ENCODE measurements around the gene C6orf141. TPM values are rescaled to one million over a fixed set of nuclear protein-coding genes. Genes with fewer than 3 reads are reported as not detected.

The C6orf141 gene
- total RNA-seq, 1 experiment from 2014 or later, result 40.1 TPM

DNA sequence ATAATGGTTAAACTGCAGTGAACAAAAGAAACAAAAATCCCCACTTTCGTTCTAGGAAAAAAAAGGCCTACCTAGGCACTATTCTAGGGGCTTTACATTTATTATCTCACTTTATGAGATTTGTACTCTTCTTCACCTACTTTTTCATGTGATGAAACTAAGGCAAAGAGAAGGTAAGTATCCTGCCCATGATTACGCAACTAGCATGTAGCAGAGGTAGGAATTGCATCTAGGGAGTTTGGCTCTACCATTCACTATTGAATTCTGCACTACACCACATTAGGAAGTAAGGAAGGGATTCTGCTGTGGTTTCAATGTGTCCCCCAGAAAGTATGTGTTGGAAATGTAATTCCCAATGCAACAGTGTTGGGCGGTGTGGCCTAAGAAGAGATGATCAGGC is 11.4 kb upstream of the C6orf141 start:
- H3K23ac ChIP-seq (ENCODE audit: insufficient read length, low read depth, low read length), result no peak overlapping the region
- no peak overlapping the region for H3K4ac ChIP-seq (ENCODE audit: low read depth, low read length)
- H3K79me1 ChIP-seq (ENCODE audit: insufficient read depth, low read depth, low read length, poor library complexity, severe bottlenecking), result no peaks in the 10 kb centered on the region
- TF ChIP-seq, protein P1, sequence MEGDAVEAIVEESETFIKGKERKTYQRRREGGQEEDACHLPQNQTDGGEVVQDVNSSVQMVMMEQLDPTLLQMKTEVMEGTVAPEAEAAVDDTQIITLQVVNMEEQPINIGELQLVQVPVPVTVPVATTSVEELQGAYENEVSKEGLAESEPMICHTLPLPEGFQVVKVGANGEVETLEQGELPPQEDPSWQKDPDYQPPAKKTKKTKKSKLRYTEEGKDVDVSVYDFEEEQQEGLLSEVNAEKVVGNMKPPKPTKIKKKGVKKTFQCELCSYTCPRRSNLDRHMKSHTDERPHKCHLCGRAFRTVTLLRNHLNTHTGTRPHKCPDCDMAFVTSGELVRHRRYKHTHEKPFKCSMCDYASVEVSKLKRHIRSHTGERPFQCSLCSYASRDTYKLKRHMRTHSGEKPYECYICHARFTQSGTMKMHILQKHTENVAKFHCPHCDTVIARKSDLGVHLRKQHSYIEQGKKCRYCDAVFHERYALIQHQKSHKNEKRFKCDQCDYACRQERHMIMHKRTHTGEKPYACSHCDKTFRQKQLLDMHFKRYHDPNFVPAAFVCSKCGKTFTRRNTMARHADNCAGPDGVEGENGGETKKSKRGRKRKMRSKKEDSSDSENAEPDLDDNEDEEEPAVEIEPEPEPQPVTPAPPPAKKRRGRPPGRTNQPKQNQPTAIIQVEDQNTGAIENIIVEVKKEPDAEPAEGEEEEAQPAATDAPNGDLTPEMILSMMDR (conservative IDR thresholded peaks at IDR 0.05), result no peak
- no peak overlapping the region for H2BK20ac ChIP-seq (ENCODE audit: low read depth, low read length, poor library complexity, severe bottlenecking)
- no peak overlapping the region for H2BK12ac ChIP-seq (ENCODE audit: insufficient read length, low read depth, low read length)
- H4K20me1 ChIP-seq (ENCODE audit: control insufficient read depth, insufficient read depth, insufficient read length), result no peaks in the 10 kb centered on the region
- Mint-ChIP-seq H3K27ac (no peak overlapping the region), H3K36me3 (ENCODE audit: insufficient read depth in 1 of 3, low read depth in 3 of 3) (no peaks in the 10 kb centered on the region), H3K9me3 (0 out of 5 replicates have a peak, but pooled peaks cover 0 to 5% of the 10 kb centered on the region in 2 experiments), H3K4me3 (no peak overlapping the region), H3K27me3 (ENCODE audit: low read depth) (no peaks in the 10 kb centered on the region), H3K4me1 (peaks cover 7% of the 10 kb centered on the region in 2 experiments)
- H3K4me2 ChIP-seq (ENCODE audit: insufficient read depth, insufficient read length, low read length), result no peak overlapping the region
- H2AK5ac ChIP-seq (ENCODE audit: insufficient read length, low read length), result no peak overlapping the region
- WGBS (ENCODE audit: extremely low coverage, insufficient read length, low lambda C conversion rate), result no CpG with 5 or more reads among the region's 3 CpGs
- H2BK120ac ChIP-seq (ENCODE audit: low read depth, low read length, poor library complexity, severe bottlenecking), result no peak overlapping the region
- no peak for DNase-seq
- no peak overlapping the region for H4K91ac ChIP-seq (ENCODE audit: insufficient read length, low read depth, low read length)
- no peaks in the 10 kb centered on the region for H3K23me2 ChIP-seq (ENCODE audit: insufficient read length, low read depth, low read length, poor library complexity, severe bottlenecking)
- H4K8ac ChIP-seq (replicated peaks; ENCODE audit: insufficient read length, low read depth, low read length), result no peak overlapping the region
- no peaks in the 10 kb centered on the region for H3K27me3 ChIP-seq (ENCODE audit: insufficient read depth, low read length)
- no peak overlapping the region for H2BK5ac ChIP-seq (ENCODE audit: insufficient read length, low read length)
- H2AFZ ChIP-seq (ENCODE audit: low read length), result no peak overlapping the region
- H3K79me2 ChIP-seq (ENCODE audit: insufficient read depth, low read length), result no peaks in the 10 kb centered on the region
- H3K4me1 ChIP-seq (ENCODE audit: insufficient read depth, low read length), result no peaks in the 10 kb centered on the region
- H3K56ac ChIP-seq (ENCODE audit: insufficient read length, low read depth, low read length), result no peak overlapping the region
- H3K9ac ChIP-seq (ENCODE audit: extremely low read depth, insufficient read length, low read length), result no peak overlapping the region
- no peaks in the 10 kb centered on the region for H3K9me3 ChIP-seq (ENCODE audit: control insufficient read depth, low read depth, low read length)
- H3K27ac ChIP-seq (ENCODE audit: insufficient read length, low read depth, low read length), result no peak overlapping the region
- no peak overlapping the region for H3K14ac ChIP-seq (ENCODE audit: insufficient read depth, low read length)
- no peak overlapping the region for H4K5ac ChIP-seq (ENCODE audit: insufficient read length, low read depth, low read length)
- no peak overlapping the region for H3T11ph ChIP-seq (ENCODE audit: low read length)
- H3K18ac ChIP-seq (ENCODE audit: insufficient read length, low read depth, low read length), result no peak overlapping the region
- H2BK15ac ChIP-seq (ENCODE audit: low read depth, low read length), result no peak overlapping the region

Data from H9 (cell line).